T follicular helper cell (primary cell): ENCODE measurements around the gene PRICKLE3.

Experiments
- DNase-seq: peaks from one replicate; pipeline ENCODE4 v3.0.0-alpha.2; 2020; ENCODE audit warnings: low read depth

The PRICKLE3 gene

DNA sequence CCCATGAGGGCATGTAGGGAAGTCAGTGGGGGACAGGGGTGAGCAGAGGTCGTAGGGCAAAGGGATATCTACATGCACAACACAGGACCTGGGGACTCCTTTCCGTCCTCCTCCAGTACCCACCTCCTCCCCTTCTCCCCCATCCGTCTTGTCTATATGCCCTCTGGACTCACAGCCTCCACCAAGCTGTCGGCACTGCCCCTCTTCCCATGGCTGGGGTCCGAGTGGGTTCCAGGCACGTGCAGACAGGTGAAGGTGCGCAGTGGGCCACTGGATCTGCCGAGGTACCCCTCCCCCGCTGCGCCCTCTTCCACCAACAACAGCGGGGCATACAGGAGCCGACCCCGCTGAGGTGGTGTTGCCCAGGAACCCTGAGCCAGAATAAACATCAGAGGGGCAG is 19.3 kb upstream of the PRICKLE3 start:
- no peak for DNase-seq

DNA sequence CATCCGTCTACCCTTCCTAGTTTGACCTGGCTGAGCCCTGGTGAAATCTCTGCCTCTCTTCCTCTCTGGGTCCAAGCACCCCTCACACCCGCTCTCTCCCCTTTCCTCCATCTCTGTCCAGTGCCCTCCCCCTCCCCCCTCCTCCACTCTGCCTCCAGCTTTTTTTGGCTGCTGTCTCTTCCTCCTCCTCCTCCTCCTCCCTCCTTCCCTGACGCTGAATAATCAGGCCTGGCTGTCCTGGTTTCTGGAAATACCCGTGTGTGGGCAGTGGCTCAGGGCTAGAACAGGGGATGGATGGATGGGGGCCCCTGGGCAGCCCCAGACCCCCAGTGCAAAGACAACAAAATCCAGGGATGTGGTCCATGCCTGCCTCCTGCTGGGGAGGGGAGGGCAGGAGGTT is 18.5 kb upstream of the PRICKLE3 start:
- no peak for DNase-seq

DNA sequence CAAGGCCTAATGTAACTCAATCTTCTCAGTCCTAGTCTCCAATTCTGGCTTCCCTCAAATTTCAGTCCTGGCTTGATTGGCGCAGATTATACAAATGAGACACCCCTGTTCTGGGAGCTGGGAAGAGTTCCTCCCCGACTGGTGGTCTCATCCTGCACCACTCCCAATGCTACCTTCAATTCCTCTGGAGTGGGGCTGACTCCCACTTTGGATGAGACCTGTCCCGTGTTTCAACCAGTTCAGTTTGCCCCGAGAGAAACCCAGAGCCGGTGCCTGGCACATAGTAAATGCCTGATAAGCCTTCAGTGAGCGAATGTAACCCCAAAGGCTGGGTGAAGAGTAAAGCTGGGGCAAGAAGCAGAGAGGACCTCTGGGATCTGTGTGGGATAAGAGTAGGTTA is 17.8 kb upstream of the PRICKLE3 start:
- DNase-seq = no peak

DNA sequence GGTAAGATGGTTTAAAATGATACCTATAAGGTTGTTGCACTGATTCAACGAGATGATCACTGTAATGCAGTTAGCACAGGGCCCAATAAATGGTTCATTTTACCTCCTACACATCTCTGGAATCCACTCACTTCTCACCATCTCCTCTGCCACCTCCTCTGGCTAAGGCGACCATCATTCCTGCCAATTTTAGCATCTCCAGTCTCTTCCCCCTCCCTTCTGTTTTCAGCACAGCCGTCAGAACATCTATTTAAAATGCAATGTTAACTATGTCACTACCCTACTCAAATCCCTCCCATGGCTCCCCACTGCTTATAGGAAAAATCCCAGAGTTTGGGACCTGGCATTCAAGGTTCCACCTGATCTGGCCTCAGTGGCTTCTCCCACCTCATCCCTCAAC is 17.4 kb upstream of the PRICKLE3 start:
- no peak for DNase-seq

DNA sequence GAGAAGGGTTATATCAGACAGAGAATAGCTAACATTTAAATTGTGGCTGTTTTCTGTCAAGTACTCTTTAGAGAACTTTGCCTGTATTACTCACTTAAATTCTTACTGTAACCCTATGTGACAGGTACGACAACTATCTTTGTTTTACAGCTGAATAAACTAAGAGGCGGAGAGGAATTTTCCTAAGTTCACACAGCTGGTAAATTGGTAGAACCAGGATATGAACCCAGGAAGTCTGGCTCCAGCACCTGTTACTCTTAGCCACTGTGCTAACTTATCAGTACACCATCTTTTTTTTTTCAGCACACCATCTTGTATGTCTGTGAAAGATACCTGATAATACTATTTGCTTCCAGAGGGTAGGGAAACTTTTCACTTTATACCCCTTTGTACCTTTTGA is 15.8 kb upstream of the PRICKLE3 start:
- no peak for DNase-seq

DNA sequence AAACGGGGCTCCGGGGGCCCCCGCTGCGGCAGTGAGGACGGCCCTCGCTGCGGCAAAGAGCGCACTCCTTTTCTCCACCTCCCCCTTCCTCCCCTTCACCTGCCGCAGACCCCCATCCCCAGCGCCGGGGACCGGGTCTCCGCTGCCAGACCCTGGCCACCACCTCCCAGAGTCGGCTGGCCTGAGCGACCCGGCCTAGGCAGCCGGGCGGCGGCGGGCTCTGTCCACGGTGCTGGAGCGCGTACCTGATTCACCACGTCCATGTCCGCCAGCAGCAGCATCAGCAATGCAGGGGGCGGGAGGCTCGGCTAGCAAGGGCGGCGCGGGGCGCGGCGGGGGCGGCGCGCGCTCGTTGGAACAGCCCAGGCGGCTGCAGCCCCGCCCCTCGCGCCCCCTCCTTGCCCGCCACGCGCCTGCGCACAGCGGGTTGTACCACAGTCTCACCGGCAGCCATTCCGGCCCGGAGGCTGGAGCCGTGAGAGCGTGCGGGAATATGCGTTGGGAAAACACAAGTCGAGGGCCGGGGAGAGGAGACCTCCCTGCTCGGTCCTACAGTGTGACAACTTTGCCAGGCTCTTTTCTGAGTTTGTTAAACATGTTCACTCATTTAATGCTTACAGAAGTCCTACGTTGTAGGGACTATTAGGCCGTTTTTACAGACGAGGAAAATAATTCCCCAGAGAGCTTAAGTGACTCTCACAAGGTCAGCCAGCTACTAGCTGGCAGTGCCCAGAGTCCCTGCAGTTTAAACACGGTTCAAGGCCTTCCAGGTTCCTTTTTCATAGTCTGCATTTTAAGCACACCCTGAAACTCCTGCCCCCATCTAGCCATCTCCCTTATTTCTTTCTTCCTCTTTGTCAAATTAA is 14.0 kb upstream of the PRICKLE3 start, which contains the start of gene SYP:
SYP (minus strand) TSS at position 288 of the 866 bp plus-strand sequence; CDS start at position 281, 7 bp downstream.
- peak; percentile 84 for DNase-seq

DNA sequence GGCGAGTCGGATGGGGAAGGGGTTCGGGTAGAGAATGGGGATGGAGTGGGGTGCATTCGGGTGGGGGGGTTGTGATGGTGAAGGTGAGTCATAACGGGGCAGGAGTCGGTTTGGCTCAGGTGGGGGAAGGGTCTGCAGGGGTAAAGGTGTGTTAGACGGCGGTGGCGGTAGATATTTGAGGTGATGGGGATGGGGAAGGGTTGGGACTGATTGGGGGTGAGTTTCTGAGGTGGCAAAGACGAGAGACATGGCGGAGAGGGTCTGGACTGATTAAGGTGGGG is 13.1 kb upstream of the PRICKLE3 start:
- DNase-seq = no peak

DNA sequence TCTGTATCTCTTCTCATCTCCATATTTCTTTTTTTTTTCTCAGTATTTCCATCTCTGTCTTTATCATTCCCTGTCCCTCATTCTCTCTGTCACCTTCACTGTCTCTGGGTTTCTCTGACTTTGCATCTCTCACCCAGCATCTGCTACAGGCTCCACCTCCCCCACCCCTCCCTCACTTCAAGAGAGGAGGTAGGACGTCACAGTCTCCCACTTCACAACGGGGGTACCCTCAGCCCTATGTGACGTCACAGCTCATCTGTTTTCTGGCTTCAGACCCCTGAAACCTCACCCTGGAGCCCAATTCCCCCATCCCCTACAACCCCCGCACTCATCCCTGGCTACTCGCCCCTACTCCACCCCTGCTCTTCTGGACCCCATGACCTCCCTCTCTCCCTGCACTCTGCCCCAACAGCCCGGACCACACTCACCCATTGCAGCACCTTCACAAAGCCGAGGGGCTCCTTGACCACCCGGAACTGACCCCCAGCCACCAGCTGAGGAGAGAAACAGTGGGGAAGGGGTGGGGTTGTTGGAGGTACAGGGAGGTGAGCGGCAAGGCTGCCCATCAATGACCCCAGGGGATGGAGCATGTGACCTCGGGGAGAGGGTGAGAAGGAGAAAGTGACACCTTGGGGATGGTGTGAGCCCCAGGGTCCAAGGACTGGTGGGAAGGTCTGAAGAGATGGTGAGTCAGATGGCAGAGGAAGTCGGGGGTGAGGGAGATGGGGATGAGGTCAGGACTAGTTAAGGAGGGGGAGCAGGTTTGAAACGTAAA is 12.6 kb upstream of the PRICKLE3 start:
- DNase-seq = no peak

DNA sequence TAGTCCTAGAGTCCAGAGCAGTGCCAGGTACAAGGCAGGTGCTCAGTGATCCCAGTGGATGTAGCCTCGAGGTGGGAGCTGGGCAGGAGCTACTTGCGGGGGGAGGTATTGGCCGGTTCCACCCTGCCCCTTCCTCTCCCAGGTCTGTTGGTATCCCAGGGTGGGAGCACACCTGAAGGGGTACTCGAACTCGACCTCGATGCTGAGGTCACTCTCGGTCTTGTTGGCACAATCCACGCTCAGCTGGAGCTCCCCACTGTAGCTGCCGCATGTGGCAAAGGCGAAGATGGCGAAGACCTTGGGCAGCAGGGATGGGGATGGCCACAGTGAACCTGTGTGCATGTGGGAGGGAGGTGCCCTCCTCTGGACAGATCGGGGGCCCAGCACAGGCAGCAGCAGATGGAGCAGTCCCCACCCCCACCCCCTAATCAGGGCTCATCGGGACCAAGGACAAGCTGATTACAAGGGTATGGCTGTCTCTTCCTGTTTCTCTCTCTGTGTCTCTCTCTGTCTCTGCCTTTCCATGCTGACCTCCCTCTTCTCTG is 11.4 kb upstream of the PRICKLE3 start:
- no peak for DNase-seq

DNA sequence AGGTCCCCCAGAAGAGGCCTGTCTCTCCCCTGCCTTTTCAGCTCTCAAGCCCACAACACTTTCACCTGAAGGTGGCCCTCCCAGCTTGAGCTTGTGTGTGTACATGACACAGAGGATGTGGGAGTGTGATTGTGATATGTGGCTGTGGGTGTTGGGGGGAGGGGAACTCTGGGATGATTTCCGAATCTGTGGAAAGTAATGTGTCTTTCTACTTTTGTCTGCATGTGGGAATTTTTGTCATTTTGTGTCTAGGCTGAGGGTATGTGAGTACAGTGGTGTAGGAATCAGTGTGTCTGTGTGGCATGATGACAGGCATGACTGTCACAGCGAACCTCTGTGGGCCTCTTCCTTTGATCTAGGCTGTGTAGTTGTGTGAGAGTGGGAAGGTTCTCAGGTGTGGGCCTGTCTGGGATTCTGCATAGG is 7.4 kb upstream of the PRICKLE3 start:
- no peak for DNase-seq

DNA sequence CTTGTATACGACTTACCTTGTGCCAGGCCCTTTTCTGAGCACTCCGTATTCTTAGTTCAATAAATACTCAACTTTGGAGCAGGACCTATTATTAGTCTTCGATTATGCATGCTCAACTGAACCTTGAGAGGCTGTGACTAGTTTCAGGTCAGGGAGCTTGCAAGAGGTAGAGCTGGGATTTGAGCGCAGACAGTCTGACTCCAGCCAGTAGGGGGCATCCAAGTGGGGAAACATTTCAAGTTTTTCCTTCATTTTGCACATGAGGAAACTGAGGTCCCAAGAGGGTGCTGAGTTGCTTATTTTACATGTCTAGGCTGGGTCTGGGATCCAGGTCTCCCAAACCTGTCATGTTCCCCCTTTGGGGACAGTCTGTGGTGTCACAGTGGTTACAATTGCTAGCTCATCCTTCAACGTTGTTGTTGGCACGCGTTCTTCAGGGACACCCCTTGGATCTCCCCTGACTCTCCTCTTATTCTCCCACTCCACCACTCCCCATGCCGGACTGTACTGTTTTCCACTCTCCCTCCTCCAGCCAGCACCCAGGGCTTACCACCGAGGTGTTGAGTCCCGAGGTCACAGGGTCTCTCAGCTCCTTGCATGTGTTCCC is 6.7 kb upstream of the PRICKLE3 start:
- DNase-seq = no peak

DNA sequence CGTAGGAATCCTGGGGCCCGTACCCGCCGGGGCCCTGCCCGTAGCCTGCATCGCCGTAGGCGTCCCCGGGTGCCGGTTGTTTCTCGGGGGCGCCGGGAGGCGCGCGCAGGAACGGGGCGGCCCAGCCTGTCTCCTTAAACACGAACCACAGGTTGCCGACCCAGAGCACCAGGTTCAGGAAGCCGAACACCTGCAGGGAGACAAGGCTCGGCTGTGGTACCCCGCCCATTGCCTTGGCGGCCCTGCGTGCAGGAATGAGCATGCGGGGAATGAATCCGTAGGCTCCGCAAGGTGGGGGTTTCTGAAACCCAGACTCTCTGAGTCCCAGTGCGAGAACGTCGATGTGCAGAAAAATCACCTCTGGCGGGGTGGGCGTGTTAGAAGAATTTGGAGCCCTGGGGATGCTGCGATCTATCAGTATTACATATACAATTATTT is 5.4 kb upstream of the PRICKLE3 start:
- DNase-seq = no peak

DNA sequence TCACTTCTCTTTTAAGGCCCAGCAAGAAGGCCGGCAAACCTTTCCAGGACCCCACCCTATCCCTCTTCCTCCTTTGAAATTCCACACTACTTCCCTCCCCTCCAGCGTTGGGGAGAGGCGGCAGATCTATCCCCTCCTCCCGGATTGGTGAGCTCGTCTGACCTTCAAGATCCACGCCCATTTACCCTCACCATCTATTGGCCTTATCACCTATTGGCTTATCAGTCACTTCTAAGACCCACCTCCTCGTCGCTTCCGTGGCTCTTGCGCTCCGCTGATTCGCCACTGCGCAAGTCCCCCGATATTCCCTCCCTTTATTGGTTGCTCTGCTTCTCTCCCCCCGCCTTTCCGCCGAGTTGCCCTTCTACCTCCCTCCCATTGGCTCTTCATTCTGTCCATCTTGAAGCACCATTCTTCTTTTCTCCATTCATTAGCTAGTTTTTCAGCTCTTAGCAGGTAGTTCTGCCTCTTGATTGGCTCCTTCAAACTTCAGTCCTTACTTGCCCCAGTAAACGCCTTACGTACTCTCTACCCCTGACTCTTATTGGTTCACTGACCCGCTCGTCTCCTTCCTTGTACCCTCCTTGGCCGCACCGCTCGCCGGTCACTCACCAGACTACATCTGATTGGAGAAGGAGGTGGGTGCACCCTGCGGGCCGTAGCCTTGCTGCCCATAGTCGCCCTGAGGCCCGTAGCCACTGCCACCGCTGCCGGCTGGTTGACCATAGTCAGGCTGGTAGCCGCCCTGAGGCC is 4.8 kb upstream of the PRICKLE3 start:
- peak; percentile 78 for DNase-seq

DNA sequence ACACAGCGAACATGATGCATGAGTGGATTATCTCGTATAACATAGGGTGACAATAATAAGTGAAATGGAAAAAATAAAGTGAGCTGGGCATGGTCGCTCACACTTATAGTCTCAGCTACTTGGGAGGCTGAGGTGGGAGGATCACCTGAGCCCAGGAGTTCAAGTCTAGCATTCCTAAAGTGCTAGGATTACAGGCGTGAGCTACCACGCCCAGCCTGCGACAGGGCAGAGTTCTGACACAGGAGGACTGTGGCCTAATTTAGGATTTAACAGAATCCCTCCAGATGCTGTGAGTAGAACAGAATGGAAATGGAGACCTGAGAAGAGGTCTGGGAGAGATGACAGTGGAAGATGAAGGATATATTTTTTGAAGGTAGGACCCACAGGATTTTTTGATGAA is 3.4 kb upstream of the PRICKLE3 start:
- DNase-seq = no peak

DNA sequence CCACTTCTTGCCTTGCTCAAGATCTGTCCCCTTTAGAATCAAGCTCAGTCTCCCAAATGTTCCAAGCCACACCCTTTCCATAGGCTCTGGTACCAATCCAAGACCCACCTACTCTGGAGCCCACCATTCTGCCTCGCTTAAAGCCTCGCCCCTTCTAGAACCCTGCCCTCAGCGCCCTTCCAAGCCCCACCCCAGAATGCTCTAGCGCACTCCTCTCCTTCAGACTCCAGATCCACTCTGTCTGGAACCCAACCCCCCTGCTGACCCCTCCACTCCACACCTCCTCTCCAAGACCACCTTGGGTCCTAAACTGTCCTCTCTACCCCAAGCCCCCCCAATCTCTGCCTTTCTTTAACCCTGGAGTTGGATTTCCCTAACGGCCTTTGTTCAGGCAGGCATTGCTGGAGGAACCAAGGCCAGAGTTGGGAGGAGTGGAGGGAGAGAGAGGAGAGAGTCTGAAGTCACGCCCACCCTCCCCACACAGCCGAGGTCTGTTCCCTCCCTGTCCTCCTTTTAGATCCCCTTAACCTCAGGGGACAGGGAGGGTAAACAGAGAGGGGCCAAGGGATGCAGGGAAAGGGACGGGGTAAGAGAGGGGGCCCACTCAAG is 2.4 kb upstream of the PRICKLE3 start:
- no peak for DNase-seq

DNA sequence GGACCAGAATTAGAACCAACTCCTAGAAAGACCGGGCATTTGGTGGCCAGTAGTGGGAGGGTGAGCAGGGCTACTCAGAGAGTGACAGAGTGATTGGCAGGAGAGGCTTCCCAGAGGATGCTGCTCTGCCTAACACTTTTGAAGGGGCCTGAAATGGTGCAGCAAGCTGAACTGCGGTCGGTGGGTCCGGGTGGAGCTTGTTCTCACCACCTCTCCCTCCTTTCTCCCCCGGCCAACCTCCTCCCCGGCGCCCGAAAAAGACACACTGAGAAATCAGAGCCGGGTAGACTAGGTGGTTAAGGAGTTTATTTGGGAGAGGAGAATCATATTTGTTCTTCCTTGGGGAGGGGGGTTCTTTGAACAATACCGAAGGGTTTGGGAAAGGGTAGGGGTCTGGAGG is 1.4 kb upstream of the PRICKLE3 start:
- DNase-seq = no peak

DNA sequence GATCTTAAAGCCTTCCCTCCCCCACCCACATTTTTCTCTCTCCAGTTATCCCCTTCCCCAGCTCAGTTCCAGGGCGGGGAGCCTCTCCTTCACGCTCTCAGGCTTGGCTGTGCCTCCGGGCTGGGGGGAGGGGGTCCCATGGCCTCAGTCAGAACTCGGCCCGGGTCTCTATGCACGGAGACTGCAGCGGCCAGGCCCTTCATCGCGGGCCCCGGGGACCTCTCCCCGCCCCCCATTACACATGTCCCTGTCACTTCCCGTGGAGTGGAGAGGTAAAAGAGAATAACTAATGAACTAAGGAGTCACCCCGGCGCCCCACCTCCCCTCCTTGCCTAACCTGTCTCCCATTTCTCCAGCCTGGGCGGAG is 838 bp upstream of the PRICKLE3 start:
- DNase-seq = no peak

DNA sequence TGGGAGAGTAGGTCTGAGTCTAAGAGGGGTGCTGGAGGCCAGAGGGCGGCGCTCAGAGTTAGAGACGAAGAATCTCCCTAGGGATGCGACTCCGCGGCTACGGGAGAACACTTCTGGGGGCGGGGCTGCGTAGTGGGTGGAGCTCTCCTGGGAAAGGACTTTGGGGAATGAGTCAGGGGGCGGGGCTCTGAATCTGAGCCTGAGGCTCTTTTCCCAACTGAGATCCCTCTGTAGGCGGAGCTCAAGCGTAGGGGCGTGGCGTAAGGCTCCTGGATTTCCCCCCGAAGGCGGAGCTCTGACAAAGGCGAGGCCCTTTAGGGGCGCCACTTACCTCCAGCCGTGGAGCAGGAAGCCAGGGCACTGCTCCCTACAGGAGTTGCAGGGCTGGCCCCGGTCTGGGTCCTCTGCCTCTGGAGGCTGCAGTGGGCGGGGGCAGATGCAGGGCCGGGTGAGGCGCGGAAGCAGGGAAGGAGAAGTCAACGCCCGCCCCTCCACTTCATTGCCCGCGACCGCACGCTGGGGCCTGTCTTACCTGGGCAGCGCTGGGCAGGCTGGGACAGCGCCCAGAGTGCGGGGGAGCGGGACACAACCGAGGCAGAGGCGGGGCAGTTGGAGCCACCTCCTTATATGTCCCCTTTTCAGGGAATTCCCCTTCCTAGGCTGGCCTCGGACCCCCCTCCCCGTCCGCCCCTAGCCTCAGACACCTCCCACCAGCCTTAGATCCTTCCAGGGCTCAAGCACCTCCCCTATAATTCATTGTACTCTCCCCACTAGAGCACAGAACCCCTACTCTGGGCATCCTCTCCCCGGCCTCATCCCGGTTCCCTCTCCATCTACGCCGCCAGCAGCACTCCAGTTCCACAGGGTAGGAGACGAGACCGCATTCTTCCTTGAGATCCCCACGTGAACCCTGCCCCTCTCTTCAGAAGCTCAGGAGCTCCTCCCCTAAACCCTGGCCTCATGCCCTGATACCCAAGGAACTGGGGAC is 1.6 kb downstream of the PRICKLE3 start:
- no peak for DNase-seq

DNA sequence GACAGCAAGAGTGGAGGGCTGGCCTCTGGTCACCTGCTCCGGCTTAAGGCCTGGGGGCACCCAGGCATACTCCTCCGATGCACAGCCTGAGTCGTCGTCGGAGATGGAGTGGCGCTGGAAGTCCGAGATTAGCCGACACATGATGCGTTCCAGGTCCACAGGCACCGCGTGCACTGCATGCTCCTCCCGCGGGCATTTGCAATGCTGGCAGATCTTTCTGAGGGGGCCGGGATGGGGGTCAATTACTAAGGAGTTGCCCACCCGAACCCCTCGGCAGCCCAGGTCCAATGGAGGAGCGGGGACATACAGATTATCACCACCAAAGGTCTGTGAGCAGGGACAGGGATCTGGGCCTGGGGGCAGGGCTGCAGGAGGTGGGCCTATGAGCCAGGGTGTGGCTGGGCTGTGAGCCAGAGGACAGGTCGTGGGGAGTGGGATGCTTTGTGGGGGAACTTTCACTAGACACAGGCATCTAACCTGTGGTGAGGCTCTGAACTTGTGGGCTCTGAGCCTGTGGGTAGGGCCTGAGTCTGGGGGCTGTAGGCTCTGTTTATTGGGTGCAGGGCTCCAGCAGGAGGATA is 2.4 kb downstream of the PRICKLE3 start:
- no peak for DNase-seq

DNA sequence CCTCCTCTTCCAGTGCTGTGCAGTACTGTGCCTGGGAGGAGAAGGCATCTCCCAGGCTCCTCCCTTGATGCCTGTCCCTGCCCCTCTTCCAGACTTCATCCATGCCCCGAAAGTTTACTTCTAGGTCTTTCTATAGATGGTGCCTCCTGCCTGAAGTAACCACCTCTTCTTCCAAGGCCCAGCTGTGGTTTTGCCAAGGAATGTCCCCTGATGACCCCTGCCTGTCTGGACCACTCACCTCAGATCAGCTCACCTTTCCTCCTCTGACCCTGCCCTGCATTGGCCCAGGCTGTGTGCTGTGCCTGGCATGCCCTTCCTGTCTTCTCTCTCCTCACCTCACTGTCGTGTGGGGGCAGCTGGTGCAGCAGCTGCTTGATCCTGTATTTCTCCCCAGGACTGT is 6.8 kb downstream of the PRICKLE3 start:
- no peak for DNase-seq
